Measurements from ENCODE around the gene MYLK. TPM values are rescaled to one million over a fixed set of nuclear protein-coding genes. Genes with fewer than 3 reads are reported as not detected.
A peak's percentile ranks its signal among the peaks of the same experiment; 100 is the strongest.
"Not testable (repeated sequence)": the region's sequence is repeated elsewhere in the genome, so short reads cannot be mapped to it uniquely, and the experiment has no call there.

MYLK gene
- total and polyA plus RNA-seq, 4 donors, result 17.0 to 47.7 (median 31.1) TPM

DNA sequence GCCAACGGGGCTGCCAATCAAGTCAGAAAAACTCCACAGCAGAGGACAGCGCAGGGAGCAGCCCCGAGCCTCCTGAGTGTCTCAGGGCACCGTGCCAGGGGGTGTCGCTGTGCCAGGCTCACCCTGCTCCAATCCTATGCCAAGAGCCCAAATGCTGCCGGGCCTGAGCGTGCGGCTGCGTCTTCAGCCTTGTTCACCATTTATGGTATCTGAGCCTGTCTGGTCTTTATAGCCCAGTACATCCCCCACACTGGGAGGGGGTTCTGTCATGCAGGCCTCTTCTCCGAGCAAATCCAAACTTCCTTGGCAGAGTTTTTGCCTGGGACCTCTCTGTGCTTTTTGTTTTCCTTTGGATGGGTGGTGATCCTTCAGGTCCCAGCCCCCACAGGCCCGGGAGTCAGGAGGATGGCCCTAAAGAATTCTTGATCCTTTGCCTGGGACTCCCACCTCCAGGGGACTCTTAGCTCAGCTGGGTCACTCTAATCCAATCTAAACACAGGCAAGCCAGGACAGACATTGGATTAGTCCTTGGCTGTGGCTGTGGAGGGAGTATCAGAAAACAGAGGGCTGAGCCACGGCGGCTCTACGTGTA is 164.2 kb downstream of the MYLK start:
- H3K4me1 ChIP-seq (ENCODE audit: control insufficient read depth, insufficient read depth, low read length), result peaks cover 33% of the 10 kb centered on the region
- DNase-seq (ENCODE audit: low read depth in 4 of 6, low spot score in 6 of 6), result peak in 2 of 6 donors; percentile 48 to 72
- no peaks in the 10 kb centered on the region for H3K27me3 ChIP-seq (ENCODE audit: control insufficient read depth, insufficient read depth, low read length)
- H3K9me3 ChIP-seq (ENCODE audit: control insufficient read depth, insufficient read depth, low read length), result no peaks in the 10 kb centered on the region
- no peak overlapping the region for H3K4me3 ChIP-seq (ENCODE audit: low read depth, low read length)
- no peaks in the 10 kb centered on the region for H3K36me3 ChIP-seq (ENCODE audit: control insufficient read depth, insufficient read depth, low read length)
- H3K27ac ChIP-seq (ENCODE audit: low read depth, low read length), result no peak overlapping the region
- 38% methylated on average over 13 of the region's 14 CpGs for WGBS (ENCODE audit: insufficient coverage)

DNA sequence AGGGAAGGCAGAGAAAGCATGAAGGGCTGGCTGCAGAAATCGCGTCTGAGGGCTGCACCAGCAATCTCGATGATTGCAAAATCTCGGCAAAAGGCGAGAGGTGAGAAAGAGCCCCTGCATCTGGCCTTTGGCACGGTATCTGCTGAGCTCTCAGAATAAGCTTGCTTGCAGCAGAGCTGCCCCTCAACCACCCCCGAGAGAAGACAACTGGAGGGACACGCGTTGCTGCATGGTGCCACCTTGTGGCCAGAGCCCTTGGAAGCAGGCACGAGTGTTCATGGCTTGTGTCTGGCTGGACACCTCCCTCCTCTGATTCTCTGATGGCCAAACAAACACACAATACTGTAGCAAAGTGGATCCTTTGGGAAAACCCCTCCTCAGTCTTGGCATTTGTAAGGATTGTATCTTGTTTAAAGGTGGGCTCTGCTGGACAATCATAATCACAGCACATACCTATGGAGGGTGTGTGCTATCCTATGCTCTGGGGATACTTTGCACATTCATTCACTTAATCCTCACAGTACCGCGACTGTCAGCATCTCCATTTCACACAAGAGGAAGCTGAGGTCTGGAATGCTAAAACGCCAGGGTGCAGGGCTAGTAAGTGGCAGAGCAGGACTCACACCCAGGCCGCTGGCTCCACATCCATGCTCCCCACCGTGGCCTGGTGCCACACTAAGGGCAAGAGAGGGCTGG is 164.9 kb downstream of the MYLK start:
- H3K27ac ChIP-seq (ENCODE audit: low read depth, low read length); H3K9me3 ChIP-seq (ENCODE audit: control insufficient read depth, insufficient read depth, low read length); H3K27me3 ChIP-seq (ENCODE audit: control insufficient read depth, insufficient read depth, low read length); H3K4me3 ChIP-seq (ENCODE audit: low read depth, low read length); H3K36me3 ChIP-seq (ENCODE audit: control insufficient read depth, insufficient read depth, low read length): not testable (repeated sequence)
- H3K4me1 ChIP-seq (ENCODE audit: control insufficient read depth, insufficient read depth, low read length), result peaks cover 33% of the 10 kb centered on the region
- DNase-seq (ENCODE audit: low read depth in 4 of 6, low spot score in 6 of 6), result peak; percentile 29 to 93 (median 70)
- WGBS (ENCODE audit: insufficient coverage), result 24% methylated on average over 10 of the region's 15 CpGs

GRCh38 chr3:123718108-123718507 is 166.0 kb downstream of the MYLK start:
- Histone ChIP-seq H3K9me3 (ENCODE audit: control insufficient read depth, insufficient read depth, low read length) (no peaks in the 10 kb centered on the region), H3K36me3 (ENCODE audit: control insufficient read depth, insufficient read depth, low read length) (no peaks in the 10 kb centered on the region), H3K27me3 (ENCODE audit: control insufficient read depth, insufficient read depth, low read length) (no peaks in the 10 kb centered on the region), H3K4me1 (ENCODE audit: control insufficient read depth, insufficient read depth, low read length) (peaks cover 28% of the 10 kb centered on the region), H3K4me3 (ENCODE audit: low read depth, low read length) (no peak overlapping the region), H3K27ac (ENCODE audit: low read depth, low read length) (no peak overlapping the region)
- DNase-seq (ENCODE audit: low read depth in 4 of 6, low spot score in 6 of 6), result no peak
- 77% methylated on average over 2 of the region's 5 CpGs for WGBS (ENCODE audit: insufficient coverage)

DNA sequence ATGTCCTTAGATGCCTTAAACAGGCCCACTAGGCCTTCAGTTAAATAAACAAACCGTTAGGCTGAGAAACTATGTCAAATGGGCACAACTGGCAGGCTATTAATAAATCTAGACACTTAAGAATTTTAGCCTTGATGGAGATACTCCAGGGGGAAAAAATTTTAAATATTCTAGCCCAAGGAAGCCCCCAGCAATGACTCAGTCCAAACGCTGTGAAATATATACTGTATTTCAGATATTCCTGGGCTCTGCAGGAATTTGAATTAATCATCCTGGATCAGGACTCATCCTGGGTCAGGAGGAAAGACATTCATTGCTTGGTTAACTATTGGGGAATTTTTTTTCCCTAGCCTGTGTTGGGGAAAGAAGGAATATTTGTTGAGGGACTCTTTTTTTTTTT is 166.7 kb downstream of the MYLK start:
- not testable (repeated sequence) for H3K9me3 ChIP-seq (ENCODE audit: control insufficient read depth, insufficient read depth, low read length); H3K27me3 ChIP-seq (ENCODE audit: control insufficient read depth, insufficient read depth, low read length); H3K27ac ChIP-seq (ENCODE audit: low read depth, low read length); DNase-seq (ENCODE audit: low read depth in 4 of 6, low spot score in 6 of 6); H3K4me3 ChIP-seq (ENCODE audit: low read depth, low read length); H3K36me3 ChIP-seq (ENCODE audit: control insufficient read depth, insufficient read depth, low read length)
- WGBS (ENCODE audit: insufficient coverage), result 100% methylated on average over 1 of the region's 2 CpGs
- H3K4me1 ChIP-seq (ENCODE audit: control insufficient read depth, insufficient read depth, low read length), result peaks cover 27% of the 10 kb centered on the region

DNA sequence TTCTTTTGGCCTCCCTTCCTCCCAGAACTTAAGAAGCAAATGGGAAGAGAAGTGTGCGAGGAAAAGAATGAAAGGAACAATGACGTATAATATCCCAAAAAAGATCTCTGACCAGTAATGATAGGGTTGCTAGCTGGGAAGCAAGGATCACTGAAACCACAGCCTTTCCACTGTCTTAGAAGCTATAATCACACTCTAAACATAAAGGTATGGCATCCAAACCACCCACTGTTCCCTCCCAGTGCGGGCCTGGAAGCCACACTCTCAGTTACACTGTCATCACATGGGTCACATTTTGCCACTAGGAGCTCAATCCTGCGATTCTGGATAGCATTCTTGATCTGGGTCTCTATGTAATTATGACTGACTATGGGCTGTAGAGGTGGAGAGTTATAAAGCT is 167.7 kb downstream of the MYLK start:
- H3K9me3 ChIP-seq (ENCODE audit: control insufficient read depth, insufficient read depth, low read length), result no peaks in the 10 kb centered on the region
- WGBS (ENCODE audit: insufficient coverage), result no CpG with 5 or more reads among the region's 4 CpGs
- H3K27me3 ChIP-seq (ENCODE audit: control insufficient read depth, insufficient read depth, low read length), result no peaks in the 10 kb centered on the region
- H3K36me3 ChIP-seq (ENCODE audit: control insufficient read depth, insufficient read depth, low read length), result no peaks in the 10 kb centered on the region
- no peak overlapping the region for H3K27ac ChIP-seq (ENCODE audit: low read depth, low read length)
- DNase-seq (ENCODE audit: low read depth in 4 of 6, low spot score in 6 of 6), result no peak
- no peak overlapping the region for H3K4me3 ChIP-seq (ENCODE audit: low read depth, low read length)
- H3K4me1 ChIP-seq (ENCODE audit: control insufficient read depth, insufficient read depth, low read length), result peaks cover 31% of the 10 kb centered on the region

GRCh38 chr3:123713211-123713610 is 170.9 kb downstream of the MYLK start:
- H3K36me3 ChIP-seq (ENCODE audit: control insufficient read depth, insufficient read depth, low read length), result no peaks in the 10 kb centered on the region
- 60% methylated on average over 1 of the region's 8 CpGs for WGBS (ENCODE audit: insufficient coverage)
- H3K4me1 ChIP-seq (ENCODE audit: control insufficient read depth, insufficient read depth, low read length), result peaks cover 12% of the 10 kb centered on the region
- H3K4me3 ChIP-seq (ENCODE audit: low read depth, low read length), result no peak overlapping the region
- H3K9me3 ChIP-seq (ENCODE audit: control insufficient read depth, insufficient read depth, low read length), result no peaks in the 10 kb centered on the region
- H3K27ac ChIP-seq (ENCODE audit: low read depth, low read length), result no peak overlapping the region
- no peaks in the 10 kb centered on the region for H3K27me3 ChIP-seq (ENCODE audit: control insufficient read depth, insufficient read depth, low read length)
- no peak for DNase-seq (ENCODE audit: low read depth in 4 of 6, low spot score in 6 of 6)

- 30% methylated on average over 10 of the region's 14 CpGs for WGBS (ENCODE audit: insufficient coverage)
- peak in 1 of 6 donors; percentile 38 for DNase-seq (ENCODE audit: low read depth in 4 of 6, low spot score in 6 of 6)
- Histone ChIP-seq H3K27ac (ENCODE audit: low read depth, low read length) (no peak overlapping the region), H3K36me3 (ENCODE audit: control insufficient read depth, insufficient read depth, low read length) (no peaks in the 10 kb centered on the region), H3K27me3 (ENCODE audit: control insufficient read depth, insufficient read depth, low read length) (no peaks in the 10 kb centered on the region), H3K9me3 (ENCODE audit: control insufficient read depth, insufficient read depth, low read length) (no peaks in the 10 kb centered on the region), H3K4me1 (ENCODE audit: control insufficient read depth, insufficient read depth, low read length) (peaks cover 9% of the 10 kb centered on the region), H3K4me3 (ENCODE audit: low read depth, low read length) (no peak overlapping the region)
Observed at GRCh38 chr3:123712077-123712860, 171.9 kb downstream of the MYLK start.

- DNase-seq (ENCODE audit: low read depth in 4 of 6, low spot score in 6 of 6), result no peak
- H3K36me3 ChIP-seq (ENCODE audit: control insufficient read depth, insufficient read depth, low read length), result no peaks in the 10 kb centered on the region
- WGBS (ENCODE audit: insufficient coverage), result 88% methylated on average over 1 of the region's 3 CpGs
- no peaks in the 10 kb centered on the region for H3K9me3 ChIP-seq (ENCODE audit: control insufficient read depth, insufficient read depth, low read length)
- peaks cover 9% of the 10 kb centered on the region for H3K4me1 ChIP-seq (ENCODE audit: control insufficient read depth, insufficient read depth, low read length)
- no peak overlapping the region for H3K27ac ChIP-seq (ENCODE audit: low read depth, low read length)
- no peaks in the 10 kb centered on the region for H3K27me3 ChIP-seq (ENCODE audit: control insufficient read depth, insufficient read depth, low read length)
- H3K4me3 ChIP-seq (ENCODE audit: low read depth, low read length), result no peak overlapping the region
Observed at GRCh38 chr3:123711356-123711755, 172.8 kb downstream of the MYLK start.

- peaks cover 9% of the 10 kb centered on the region for H3K4me1 ChIP-seq (ENCODE audit: control insufficient read depth, insufficient read depth, low read length)
- no peak for DNase-seq (ENCODE audit: low read depth in 4 of 6, low spot score in 6 of 6)
- H3K27ac ChIP-seq (ENCODE audit: low read depth, low read length), result no peak overlapping the region
- WGBS (ENCODE audit: insufficient coverage), result 98% methylated on average over 10 of the region's 10 CpGs
- H3K9me3 ChIP-seq (ENCODE audit: control insufficient read depth, insufficient read depth, low read length), result no peaks in the 10 kb centered on the region
- no peak overlapping the region for H3K4me3 ChIP-seq (ENCODE audit: low read depth, low read length)
- no peaks in the 10 kb centered on the region for H3K36me3 ChIP-seq (ENCODE audit: control insufficient read depth, insufficient read depth, low read length)
- H3K27me3 ChIP-seq (ENCODE audit: control insufficient read depth, insufficient read depth, low read length), result no peaks in the 10 kb centered on the region
Observed at GRCh38 chr3:123708531-123708930, 175.6 kb downstream of the MYLK start.

Measured in spinal cord (tissue), 10 donors.